SK-N-SH (cell line): ENCODE data around the gene ETV6. TPM values are rescaled to one million over a fixed set of nuclear protein-coding genes. Genes with fewer than 3 reads are reported as not detected.

Experiments used
- CTCF ChIA-PET: fragments of 300-600, 350-600 bp; formaldehyde crosslinking; extraction: SDS; loops from one replicate; lab custom pipeline; 2021; lab: Yijun Ruan, JAX
- POLR2A ChIA-PET: fragments of 350-600 bp; sonication (Branson Sonifier 250); formaldehyde crosslinking; extraction: SDS; loops from one replicate; lab custom pipeline; 2020; ENCODE audit warnings: antibody characterized with exemption, inconsistent platforms; lab: Yijun Ruan, JAX
- DNase-seq: peaks from one replicate; pipeline ENCODE4 v3.0.0; 2012
- H2AFZ ChIP-seq: fragments of 200-600 bp; sonication (generic); 2 replicates; pipeline ENCODE4 v1.8.1; 2016; ENCODE audit warnings: antibody characterized with exemption, mild to moderate bottlenecking, low read depth
- H3F3A ChIP-seq: fragments of 200-600 bp; sonication (generic); replicated peaks from 2 replicates; pipeline ENCODE3; 2016; ENCODE audit warnings: antibody characterized with exemption, mild to moderate bottlenecking; ENCODE audit not compliant: insufficient read depth
- H3K27ac ChIP-seq, 2 experiments: fragments of 200-500 bp in 1 of 2; fragments of 200-600 bp in 1 of 2; sonication (Bioruptor generic) in 1 of 2; sonication (generic), shearing (Covaris generic) in 1 of 2; 2 replicates each; pipeline versions ENCODE4 v1.5.1 to v1.6.1; 2014 to 2016; ENCODE audit warnings: low read depth in 2 of 2, inconsistent platforms in 1 of 2, low read length in 1 of 2, mild to moderate bottlenecking in 1 of 2, mixed read lengths in 1 of 2
- H3K27me3 ChIP-seq: fragments of 200-600 bp; sonication (generic), shearing (Covaris generic); 2 replicates; pipeline ENCODE4 v1.6.1; 2016; ENCODE audit warnings: mixed run types; ENCODE audit not compliant: insufficient read depth
- H3K36me3 ChIP-seq, 2 experiments: fragments of 200-500 bp in 1 of 2; fragments of 200-600 bp in 1 of 2; sonication (Bioruptor generic) in 1 of 2; sonication (generic) in 1 of 2; replicated peaks in 1 of 2; 2 replicates each; pipeline versions ENCODE3 to v1.5.1; 2014 to 2016; ENCODE audit warnings: low read length in 1 of 2, mild to moderate bottlenecking in 1 of 2; ENCODE audit not compliant: insufficient read depth in 2 of 2, control insufficient read depth in 1 of 2
- H3K4me1 ChIP-seq, 2 experiments: fragments of 200-500 bp in 1 of 2; fragments of 200-600 bp in 1 of 2; sonication (Bioruptor generic) in 1 of 2; sonication (generic), shearing (Covaris generic) in 1 of 2; 2 replicates each; pipeline versions ENCODE4 v1.5.1 to v1.6.1; 2014 to 2016; ENCODE audit warnings: low read depth in 1 of 2, low read length in 1 of 2, mixed run types in 1 of 2; ENCODE audit not compliant: insufficient read depth in 2 of 2, control insufficient read depth in 1 of 2
- H3K4me2 ChIP-seq: fragments of 200-600 bp; sonication (generic), shearing (Covaris generic); 2 replicates; pipeline ENCODE4 v1.6.1; 2017; ENCODE audit warnings: mixed run types
- H3K4me3 ChIP-seq, 2 experiments: fragments of 200-500 bp in 1 of 2; fragments of 200-600 bp in 1 of 2; sonication (Bioruptor generic) in 1 of 2; sonication (generic), shearing (Covaris generic) in 1 of 2; 2 replicates each; pipeline versions ENCODE4 v1.5.1 to v1.8.1; 2014 to 2016; ENCODE audit warnings: low read depth in 2 of 2, inconsistent platforms in 1 of 2, low read length in 1 of 2, mild to moderate bottlenecking in 1 of 2, mixed read lengths in 1 of 2, moderate library complexity in 1 of 2
- H3K79me2 ChIP-seq: fragments of 200-600 bp; sonication (generic); 2 replicates; pipeline ENCODE4 v1.8.1; 2017; ENCODE audit warnings: mild to moderate bottlenecking; ENCODE audit not compliant: insufficient read depth
- H3K9ac ChIP-seq: fragments of 200-600 bp; sonication (generic); 2 replicates; pipeline ENCODE4 v1.6.1; 2017; ENCODE audit warnings: mixed run types
- H3K9me2 ChIP-seq: fragments of 200-600 bp; sonication (generic); 2 replicates; pipeline ENCODE4 v1.6.1; 2017; ENCODE audit warnings: mixed run types
- H3K9me3 ChIP-seq: fragments of 200-600 bp; sonication (generic); 2 replicates; pipeline ENCODE4 v1.6.1; 2017; ENCODE audit warnings: mixed run types, mild to moderate bottlenecking, moderate library complexity
- H4K20me1 ChIP-seq: fragments of 200-600 bp; sonication (generic); 2 replicates; pipeline ENCODE4 v1.6.1; 2017; ENCODE audit warnings: mild to moderate bottlenecking, mixed run types; ENCODE audit not compliant: insufficient read depth
- CHD2 ChIP-seq: fragments of 150-350 bp; IDR thresholded peaks from 2 replicates; pipeline ENCODE4 v1.6.1; 2018; ENCODE audit warnings: low read length; ENCODE audit not compliant: partially characterized antibody
- EP300 ChIP-seq, 2 experiments: IDR thresholded peaks; 2 replicates each; pipeline versions ENCODE4 v1.4.0 to v1.6.1; 2012; ENCODE audit warnings: borderline replicate concordance in 1 of 2, low read depth in 1 of 2, low read length in 1 of 2
- EZH2phosphoT487 ChIP-seq: fragments of 200-600 bp; sonication (generic); IDR thresholded peaks from 2 replicates; pipeline ENCODE4 v1.6.1; 2017; ENCODE audit warnings: low read depth, mixed run types, mild to moderate bottlenecking, antibody characterized with exemption, moderate library complexity, borderline replicate concordance
- FOXJ3 ChIP-seq: sonication (generic); formaldehyde crosslinking; IDR thresholded peaks from 2 replicates; pipeline ENCODE4 v1.5.1; 2020; ENCODE audit warnings: mild to moderate bottlenecking, missing genetic modification reagents
- FOXM1 ChIP-seq: IDR thresholded peaks from 2 replicates; pipeline ENCODE4 v1.4.0; 2012; ENCODE audit warnings: low read depth, mild to moderate bottlenecking
- GATA2 ChIP-seq: sonication (generic); formaldehyde crosslinking; IDR thresholded peaks from 2 replicates; pipeline ENCODE4 v1.5.0; 2020; ENCODE audit warnings: mild to moderate bottlenecking, missing genetic modification reagents
- IRF3 ChIP-seq: fragments of 150-350 bp; IDR thresholded peaks from 2 replicates; pipeline ENCODE4 v1.6.1; 2016; ENCODE audit warnings: mild to moderate bottlenecking, low read depth, low read length
- JUND ChIP-seq: IDR thresholded peaks from 2 replicates; pipeline ENCODE4 v1.4.0; 2012
- MEF2A ChIP-seq: IDR thresholded peaks from 2 replicates; pipeline ENCODE4 v1.4.0; 2012; ENCODE audit warnings: low read depth, borderline replicate concordance
- NFIC ChIP-seq: IDR thresholded peaks from 2 replicates; pipeline ENCODE4 v1.4.0; 2012; ENCODE audit warnings: borderline replicate concordance
- PBX3 ChIP-seq: IDR thresholded peaks from 2 replicates; pipeline ENCODE4; 2012
- RCOR1 ChIP-seq: fragments of 150-350 bp; IDR thresholded peaks from 2 replicates; pipeline ENCODE4 v1.6.1; 2017; ENCODE audit warnings: antibody characterized with exemption, low read length
- RFX5 ChIP-seq: IDR thresholded peaks from 2 replicates; pipeline ENCODE4 v1.6.1; 2012; ENCODE audit warnings: mild to moderate bottlenecking, improper control_type of control experiment, low read length
- TEAD4 ChIP-seq: IDR thresholded peaks from 2 replicates; pipeline ENCODE4 v1.4.0; 2012; ENCODE audit warnings: mild to moderate bottlenecking, borderline replicate concordance; ENCODE audit not compliant: insufficient read depth
- USF1 ChIP-seq: IDR thresholded peaks from 2 replicates; pipeline ENCODE4 v1.4.0; 2012; ENCODE audit warnings: low read depth, borderline replicate concordance
- ZBTB33 ChIP-seq: IDR thresholded peaks from 2 replicates; pipeline ENCODE4 v1.4.0; 2012; ENCODE audit warnings: low read depth, borderline replicate concordance
- WGBS: methylation state at CpG from one replicate; pipeline ENCODE4 v1.1.6; 2017; ENCODE audit warnings: low lambda C conversion rate; 5-methylcytosine and 5-hydroxymethylcytosine counted together
- polyA plus RNA-seq, 3 experiments: library from polyadenylated mRNA; depleted of rRNA; stranded (reverse); fragments of >200 nt; gene quantifications; 2 replicates each; pipeline ENCODE4 v1.2.3, GENCODE V29; 2012

ETV6 gene
- polyA plus RNA-seq, 1 of the 3 experiments (the other 2 are of a cell fraction): 4.0 TPM

- ChIA-PET CTCF (no interaction called here), POLR2A (no interaction called here)
- 92% methylated on average over 6 of the region's 7 CpGs for WGBS
- H3K9ac ChIP-seq: no peak overlapping the region
- H3K4me2 ChIP-seq: no peak overlapping the region
- no peak for TF ChIP-seq GATA2 (CRISPR knock-in tag)
- TF ChIP-seq NFIC: no peak
- no peak for TF ChIP-seq MEF2A
- no peak for TF ChIP-seq JUND
- no peak for TF ChIP-seq FOXJ3
- no peak for TF ChIP-seq ZBTB33
- no peak for TF ChIP-seq CHD2
- TF ChIP-seq IRF3: no peak
- TF ChIP-seq EZH2phosphoT487: no peak
- TF ChIP-seq USF1: no peak
- TF ChIP-seq FOXM1: no peak
- no peak for TF ChIP-seq TEAD4
- TF ChIP-seq EP300 (IDR thresholded peaks at IDR 0.05; ENCODE audit: borderline replicate concordance in 1 of 2, low read depth in 1 of 2, low read length in 1 of 2): no peak
- TF ChIP-seq PBX3: no peak
- no peak for TF ChIP-seq RFX5
- TF ChIP-seq RCOR1: no peak
- no peak overlapping the region for H3K4me3 ChIP-seq
- no peaks in the 10 kb centered on the region for H3K79me2 ChIP-seq
- no peaks in the 10 kb centered on the region for H4K20me1 ChIP-seq
- no peak overlapping the region for H2AFZ ChIP-seq
- H3K36me3 ChIP-seq: peaks cover 16 to 31% of the 10 kb centered on the region in 2 experiments
- no peaks in the 10 kb centered on the region for H3K27me3 ChIP-seq
- H3K4me1 ChIP-seq: peaks cover 0 to 8% of the 10 kb centered on the region in 2 experiments; a peak in 2 of 4 replicates
- peak overlapping the region in 1 of 2 experiments; percentile 69; a peak in 2 of 4 replicates for H3K27ac ChIP-seq
- H3F3A ChIP-seq: no peaks in the 10 kb centered on the region
- H3K9me2 ChIP-seq: no peaks in the 10 kb centered on the region
- H3K9me3 ChIP-seq: no peaks in the 10 kb centered on the region
- DNase-seq: no peak
Observed at GRCh38 chr12:11895421-11896078, 246.1 kb downstream of the ETV6 start.
